Suprapubic skin (tissue), 4 donors: ENCODE data around the gene ZNF777. TPM values are rescaled to one million over a fixed set of nuclear protein-coding genes. Genes with fewer than 3 reads are reported as not detected.

ENCODE experiments used
- DNase-seq, 2 donors: peaks; one replicate each; pipeline ENCODE4 v3.0.0-alpha.2; 2019; ENCODE audit warnings: low spot score in 2 of 2
- H3K27ac ChIP-seq: fragments of 200-600 bp; sonication (generic); one replicate; pipeline ENCODE4 v1.5.1; 2019
- H3K27me3 ChIP-seq: fragments of 200-600 bp; sonication (generic); one replicate; pipeline ENCODE4 v1.5.1; 2019
- H3K36me3 ChIP-seq: fragments of 200-600 bp; sonication (generic); one replicate; pipeline ENCODE4 v1.5.1; 2019
- H3K4me1 ChIP-seq: fragments of 200-600 bp; sonication (generic); one replicate; pipeline ENCODE4 v1.5.1; 2019
- H3K4me3 ChIP-seq: fragments of 200-600 bp; sonication (generic); one replicate; pipeline ENCODE4 v1.5.1; 2019; ENCODE audit warnings: mild to moderate bottlenecking
- H3K9me3 ChIP-seq: fragments of 200-600 bp; sonication (generic); one replicate; pipeline ENCODE4 v1.5.1; 2019
- EP300 ChIP-seq: sonication (generic); formaldehyde crosslinking; IDR thresholded peaks from one replicate; pipeline ENCODE4 v1.6.1; 2017; ENCODE audit warnings: antibody characterized with exemption
- POLR2A ChIP-seq, 2 donors: fragments of 450-650 bp; IDR thresholded peaks; one replicate each; pipeline ENCODE4 v1.6.1; 2017; ENCODE audit warnings: antibody characterized with exemption in 2 of 2, mild to moderate bottlenecking in 2 of 2, moderate library complexity in 2 of 2
- POLR2AphosphoS5 ChIP-seq, 3 donors: sonication (generic); formaldehyde crosslinking; IDR thresholded peaks; one replicate each; pipeline ENCODE4 v1.6.1; 2017; ENCODE audit warnings: antibody characterized with exemption in 3 of 3
- WGBS: methylation state at CpG from one replicate; pipeline ENCODE4 v1.1.5; 2018; 5-methylcytosine and 5-hydroxymethylcytosine counted together
- total RNA-seq, 4 donors: library from RNA; depleted of rRNA; stranded (reverse); fragments of >200 nt; gene quantifications; one replicate each; pipeline ENCODE4 v1.1.0, GENCODE V29; 2016
- TF ChIP-seq, protein P1 (sequence below), 2 donors: fragments of 200-600 bp in 1 of 2; fragments of 450-650 bp in 1 of 2; sonication (generic) in 1 of 2; IDR thresholded peaks; one replicate each; pipeline ENCODE4 v1.5.1; 2016 to 2019; ENCODE audit warnings: antibody characterized with exemption in 2 of 2, mild to moderate bottlenecking in 1 of 2, moderate library complexity in 1 of 2

The ZNF777 gene
- total RNA-seq, 4 donors from 2014 or later: 11.6 to 16.4 (median 14.9) TPM

DNA sequence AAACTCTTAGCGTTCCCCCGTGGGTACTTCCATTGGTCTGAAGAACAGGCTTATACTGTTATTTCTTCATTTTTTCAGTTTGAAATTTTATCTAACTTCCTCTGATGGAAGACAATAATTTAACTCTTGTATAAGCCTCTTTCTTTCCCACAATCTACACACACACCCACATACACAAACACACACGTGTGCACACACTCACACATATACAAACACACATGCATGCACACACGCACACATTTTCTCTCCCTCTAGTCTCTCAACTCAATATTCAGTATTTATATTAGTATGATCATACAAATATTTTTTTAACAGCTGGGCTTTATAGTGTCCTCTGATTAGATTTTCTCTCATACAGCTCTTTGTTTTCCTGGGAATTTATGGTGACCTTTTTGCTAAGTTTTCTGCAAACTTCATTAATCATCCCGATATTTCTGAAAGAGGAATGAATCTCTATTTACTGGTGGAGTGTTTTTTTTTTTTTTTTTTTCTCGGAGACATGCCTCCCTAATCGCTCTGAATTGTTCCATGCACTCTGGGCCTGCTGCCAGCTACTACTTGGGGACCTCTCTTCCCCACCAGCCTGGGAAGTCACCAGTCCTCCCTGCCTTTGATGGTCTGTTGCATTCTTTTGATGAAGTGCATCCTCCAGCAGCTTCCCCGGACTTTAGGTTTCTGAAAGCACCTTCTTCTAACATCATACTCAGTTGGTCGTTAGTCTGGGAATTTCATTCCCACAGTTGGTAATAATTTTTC, 75.5 kb downstream of the ZNF777 start:
- H3K4me1 ChIP-seq: no peaks in the 10 kb centered on the region
- H3K27ac ChIP-seq: no peak overlapping the region
- no peak for DNase-seq
- TF ChIP-seq EP300 (no peak), POLR2A (IDR thresholded peaks at IDR 0.05) (no peak), POLR2AphosphoS5 (IDR thresholded peaks at IDR 0.05) (no peak)
- TF ChIP-seq, protein P1, sequence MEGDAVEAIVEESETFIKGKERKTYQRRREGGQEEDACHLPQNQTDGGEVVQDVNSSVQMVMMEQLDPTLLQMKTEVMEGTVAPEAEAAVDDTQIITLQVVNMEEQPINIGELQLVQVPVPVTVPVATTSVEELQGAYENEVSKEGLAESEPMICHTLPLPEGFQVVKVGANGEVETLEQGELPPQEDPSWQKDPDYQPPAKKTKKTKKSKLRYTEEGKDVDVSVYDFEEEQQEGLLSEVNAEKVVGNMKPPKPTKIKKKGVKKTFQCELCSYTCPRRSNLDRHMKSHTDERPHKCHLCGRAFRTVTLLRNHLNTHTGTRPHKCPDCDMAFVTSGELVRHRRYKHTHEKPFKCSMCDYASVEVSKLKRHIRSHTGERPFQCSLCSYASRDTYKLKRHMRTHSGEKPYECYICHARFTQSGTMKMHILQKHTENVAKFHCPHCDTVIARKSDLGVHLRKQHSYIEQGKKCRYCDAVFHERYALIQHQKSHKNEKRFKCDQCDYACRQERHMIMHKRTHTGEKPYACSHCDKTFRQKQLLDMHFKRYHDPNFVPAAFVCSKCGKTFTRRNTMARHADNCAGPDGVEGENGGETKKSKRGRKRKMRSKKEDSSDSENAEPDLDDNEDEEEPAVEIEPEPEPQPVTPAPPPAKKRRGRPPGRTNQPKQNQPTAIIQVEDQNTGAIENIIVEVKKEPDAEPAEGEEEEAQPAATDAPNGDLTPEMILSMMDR (IDR thresholded peaks at IDR 0.05): no peak
- no peaks in the 10 kb centered on the region for H3K36me3 ChIP-seq
- no peak overlapping the region for H3K4me3 ChIP-seq
- H3K27me3 ChIP-seq: no peaks in the 10 kb centered on the region
- no peaks in the 10 kb centered on the region for H3K9me3 ChIP-seq
- WGBS: 64% methylated on average over 9 of the region's 9 CpGs

Other genes with a start within 250 kb of the ZNF777 start
- 10 to 100 TPM in 2 of 4 donors, 1 to 10 TPM in 2; 7.1 to 17.9 (median 9.9) TPM for gene ZNF212, start 221.4 kb downstream of the ZNF777 start, total RNA-seq
- gene ZNF783, start 198.9 kb downstream of the ZNF777 start, total RNA-seq: 10 to 100 TPM in 3 of 4 donors, 1 to 10 TPM in 1; 9.9 to 20.8 (median 14.4) TPM
- 10 to 100 TPM; 18.1 to 28.1 (median 22.0) TPM for gene ZNF746, start 36.7 kb upstream of the ZNF777 start, total RNA-seq